AG04449 (cell line): ENCODE measurements around the gene DAB2IP.

Source experiments
- CTCF ChIA-PET: fragments of 350-600 bp; formaldehyde crosslinking; extraction: SDS; loops from one replicate; lab custom pipeline; 2021; ENCODE audit warnings: antibody characterized with exemption; lab: Yijun Ruan, JAX
- POLR2A ChIA-PET: fragments of 400-600, 350-600 bp; formaldehyde crosslinking; extraction: SDS; loops from one replicate; lab custom pipeline; 2020; ENCODE audit warnings: antibody characterized with exemption, inconsistent platforms; lab: Yijun Ruan, JAX
- DNase-seq: peaks from one replicate; pipeline ENCODE4 v3.0.0-alpha.2; 2010; ENCODE audit warnings: low read depth, low spot score
- H3K4me3 ChIP-seq: 2 replicates; pipeline ENCODE4 v1.5.1; 2011; ENCODE audit warnings: low read depth, mild to moderate bottlenecking, control low read depth, low read length
- CTCF ChIP-seq: IDR thresholded peaks from one replicate; pipeline ENCODE4 v1.5.1; 2011; ENCODE audit warnings: mild to moderate bottlenecking, moderate library complexity, low read length, control low read depth, inconsistent platforms; ENCODE audit not compliant: insufficient read depth; ENCODE audit errors: missing control alignments

The DAB2IP gene

GRCh38 chr9:121661328-121661727, 9.9 kb downstream of the DAB2IP start:
- TF ChIP-seq CTCF = no peak
- ChIA-PET POLR2A (no interaction called here), CTCF (interaction anchor here (1.2 kb wide), 1 partner anchor 9 kb away, joined by 3 read pairs; no protein-coding TSS in a partner anchor)
- DNase-seq = no peak
- H3K4me3 ChIP-seq = no peak overlapping the region

- CTCF ChIA-PET = interaction anchor here (1.0 to 2.9 kb wide), 7 partner anchors 9 to 44 kb away, joined by 3 to 9 read pairs (median 6); no protein-coding TSS in a partner anchor
- no peak for DNase-seq
- POLR2A ChIA-PET = no interaction called here
- TF ChIP-seq CTCF = no peak
- H3K4me3 ChIP-seq = no peak overlapping the region
Measured at GRCh38 chr9:121662359-121662758, 10.9 kb downstream of the DAB2IP start.

GRCh38 chr9:121662891-121663580, 11.6 kb downstream of the DAB2IP start:
- POLR2A ChIA-PET = no interaction called here
- TF ChIP-seq CTCF = no peak

GRCh38 chr9:121663591-121663990, 12.2 kb downstream of the DAB2IP start:
- no peak for DNase-seq
- TF ChIP-seq CTCF = no peak
- POLR2A ChIA-PET = no interaction called here
- CTCF ChIA-PET = interaction anchor here (1.0 to 2.9 kb wide), 12 partner anchors 10 to 118 kb away, joined by 3 to 9 read pairs (median 6); no protein-coding TSS in a partner anchor
- H3K4me3 ChIP-seq = no peak overlapping the region

More at GRCh38 chr9:121662891-121663580, 11.6 kb downstream of the DAB2IP start:
- H3K4me3 ChIP-seq = no peak overlapping the region
- DNase-seq = no peak
- CTCF ChIA-PET = interaction anchor here (1.0 to 2.9 kb wide), 13 partner anchors 10 to 117 kb away, joined by 3 to 9 read pairs (median 6); no protein-coding TSS in a partner anchor

GRCh38 chr9:121666294-121666693, 14.9 kb downstream of the DAB2IP start:
- POLR2A ChIA-PET = no interaction called here
- CTCF ChIA-PET = interaction anchor here (1.0 to 2.1 kb wide), 5 partner anchors 17 to 339 kb away, joined by 3 to 9 read pairs (median 5); no protein-coding TSS in a partner anchor
- DNase-seq = no peak
- TF ChIP-seq CTCF = no peak
- no peak overlapping the region for H3K4me3 ChIP-seq

GRCh38 chr9:121667214-121667613, 15.8 kb downstream of the DAB2IP start:
- POLR2A ChIA-PET = no interaction called here
- no peak for DNase-seq
- CTCF ChIA-PET = interaction anchor here (0.8 to 2.1 kb wide), 6 partner anchors 16 to 121 kb away, joined by 3 to 9 read pairs (median 4); no protein-coding TSS in a partner anchor
- TF ChIP-seq CTCF = no peak
- H3K4me3 ChIP-seq = no peak overlapping the region
